CD4-positive, alpha-beta T cell (primary cell): Measurements from ENCODE around the gene TUFM. TPM values are rescaled to one million over a fixed set of nuclear protein-coding genes. Genes with fewer than 3 reads are reported as not detected.

Experiments
- ATAC-seq: fragments of 200-7000 bp; cut with Tn5 transposase; one replicate; pipeline ENCODE4 v1.10.0; 2022; ENCODE audit warnings: mild to moderate bottlenecking; ENCODE audit not compliant: poor library complexity
- CTCF ChIA-PET: fragments of 350-600 bp; sonication (Branson Sonifier 250); formaldehyde crosslinking; loops from one replicate; lab custom pipeline; 2021; ENCODE audit warnings: antibody characterized with exemption, inconsistent platforms; lab: Charles Lee
- POLR2A ChIA-PET: fragments of 350-600 bp; sonication (Branson Sonifier 250); formaldehyde crosslinking; loops from one replicate; lab custom pipeline; 2021; ENCODE audit warnings: antibody characterized with exemption, inconsistent platforms; lab: Charles Lee
- DNase-seq, 14 experiments: peaks; one replicate each; pipeline ENCODE4 v3.0.0-alpha.2; 2013 to 2020; ENCODE audit warnings: mixed read lengths in 2 of 14
- H3K27ac ChIP-seq, 2 donors: one replicate each; pipeline versions ENCODE4 v1.5.1 to v1.7.0; 2013; ENCODE audit warnings: low read length in 2 of 2, low read depth in 1 of 2, mild to moderate bottlenecking in 1 of 2
- H3K27me3 ChIP-seq, 2 experiments: 1 replicate in 1 of 2; 2 replicates in 1 of 2; pipeline versions ENCODE4 v1.6.1 to v1.7.0; 2013; ENCODE audit warnings: low read length in 2 of 2, control low read depth in 1 of 2, mild to moderate bottlenecking in 1 of 2, moderate library complexity in 1 of 2; ENCODE audit not compliant: insufficient read depth in 2 of 2, control insufficient read depth in 1 of 2
- H3K36me3 ChIP-seq: one replicate; pipeline ENCODE4 v1.6.1; 2013; ENCODE audit warnings: low read length, control low read depth; ENCODE audit not compliant: insufficient read depth
- H3K4me1 ChIP-seq: one replicate; pipeline ENCODE4 v1.6.1; 2013; ENCODE audit warnings: low read length, control low read depth; ENCODE audit not compliant: insufficient read depth
- H3K4me3 ChIP-seq: one replicate; pipeline ENCODE4 v1.5.1; 2013; ENCODE audit warnings: mild to moderate bottlenecking, low read length, moderate library complexity
- H3K9me3 ChIP-seq, 2 experiments: 1 replicate in 1 of 2; 2 replicates in 1 of 2; pipeline versions ENCODE4 v1.6.1 to v1.7.0; 2013; ENCODE audit warnings: low read length in 2 of 2, mild to moderate bottlenecking in 2 of 2, control low read depth in 1 of 2, moderate library complexity in 1 of 2; ENCODE audit not compliant: control insufficient read depth in 1 of 2, insufficient read depth in 1 of 2
- H3K27ac Mint-ChIP-seq: one replicate; pipeline ENCODE4 v1.8.0; 2020; ENCODE audit warnings: mixed read lengths
- H3K27me3 Mint-ChIP-seq: one replicate; pipeline ENCODE4 v1.8.0; 2021; ENCODE audit warnings: mixed read lengths
- H3K36me3 Mint-ChIP-seq: one replicate; pipeline ENCODE4 v1.8.0; 2021; ENCODE audit warnings: low read depth, mixed read lengths
- H3K4me1 Mint-ChIP-seq: one replicate; pipeline ENCODE4 v1.8.0; 2021; ENCODE audit warnings: low read depth, mixed read lengths
- H3K4me3 Mint-ChIP-seq: one replicate; pipeline ENCODE4 v1.8.0; 2020; ENCODE audit warnings: mild to moderate bottlenecking, mixed read lengths
- H3K9me3 Mint-ChIP-seq: one replicate; pipeline ENCODE4 v1.8.0; 2020; ENCODE audit warnings: mixed read lengths
- CTCF ChIP-seq: fragments of 200-600 bp; IDR thresholded peaks from one replicate; pipeline ENCODE4 v1.8.0; 2022; ENCODE audit warnings: antibody characterized with exemption, mild to moderate bottlenecking
- intact Hi-C, 2 experiments: fragments of 100-400 bp; cut with DNase I in 1 of 2; cut with micrococcal nuclease in 1 of 2; formaldehyde crosslinking; loops; one replicate each; pipeline versions ENCODE4 v1.15.1 to v1.9.0; 2023 to 2025; cut with DNase I, micrococcal nuclease
- total RNA-seq, 174 experiments: library from RNA in 2 of 174; stranded (reverse) in 2 of 174; gene quantifications; one replicate each; pipeline ENCODE4 v1.2.3 and lab custom pipeline; 2021 to 2026

The TUFM gene
- total RNA-seq, 2 experiments from 2014 or later, result 102 to 103 TPM

- Mint-ChIP-seq H3K4me1 (peaks cover 24% of the 10 kb centered on the region), H3K27ac (peak overlapping the region; percentile 85), H3K4me3 (peak overlapping the region; percentile 74), H3K27me3 (no peaks in the 10 kb centered on the region), H3K9me3 (no peaks in the 10 kb centered on the region), H3K36me3 (peaks cover 59% of the 10 kb centered on the region)
- H3K27ac ChIP-seq, result no peak overlapping the region
- no peak overlapping the region for H3K4me3 ChIP-seq
- ChIA-PET POLR2A (interaction anchor here (2.6 to 6.2 kb wide), 3 partner anchors 8 to 22 kb away, joined by 12 to 118 read pairs (median 85); partner anchors contain the start of genes ATXN2L and SH2B1), CTCF (interaction anchor here (1.9 kb wide), 1 partner anchor 101 kb away, joined by 6 read pairs; no protein-coding TSS in a partner anchor)
- no peaks in the 10 kb centered on the region for H3K9me3 ChIP-seq
- H3K27me3 ChIP-seq, result no peaks in the 10 kb centered on the region
- DNase-seq, result no peak
- H3K4me1 ChIP-seq, result peaks cover 34% of the 10 kb centered on the region
- H3K36me3 ChIP-seq, result peaks cover 33% of the 10 kb centered on the region
- ATAC-seq, result no peak
- intact Hi-C loops, result loop anchor here in 1 of 2 experiments (10.0 kb wide), 2 partner anchors 290 to 350 kb away; partner anchors contain the start of genes APOBR, CLN3 and SGF29
- TF ChIP-seq CTCF, result no peak
Measured at GRCh38 chr16:28844226-28844885, 1.8 kb downstream of the TUFM start.

GRCh38 chr16:28843766-28844165 is 2.4 kb downstream of the TUFM start:
- Mint-ChIP-seq H3K27me3 (no peaks in the 10 kb centered on the region), H3K27ac (no peak overlapping the region), H3K4me1 (peaks cover 24% of the 10 kb centered on the region), H3K4me3 (peak overlapping the region; percentile 48), H3K9me3 (no peaks in the 10 kb centered on the region), H3K36me3 (peaks cover 63% of the 10 kb centered on the region)
- Histone ChIP-seq H3K9me3 (no peaks in the 10 kb centered on the region), H3K27ac (no peak overlapping the region), H3K27me3 (no peaks in the 10 kb centered on the region), H3K4me1 (peaks cover 34% of the 10 kb centered on the region), H3K4me3 (no peak overlapping the region), H3K36me3 (peaks cover 33% of the 10 kb centered on the region)
- TF ChIP-seq CTCF, result no peak
- no peak for ATAC-seq
- ChIA-PET POLR2A (interaction anchor here (1.8 kb wide), 1 partner anchor 20 kb away, joined by 7 read pairs; the partner anchor contains the start of gene SH2B1), CTCF (interaction anchor here (1.9 kb wide), 1 partner anchor 102 kb away, joined by 6 read pairs; no protein-coding TSS in a partner anchor)
- no peak for DNase-seq
- intact Hi-C loops, result loop anchor here in 1 of 2 experiments (10.0 kb wide), 2 partner anchors 289 to 349 kb away; partner anchors contain the start of genes APOBR, CLN3 and SGF29

GRCh38 chr16:28842696-28843095 is 3.5 kb downstream of the TUFM start:
- Histone ChIP-seq H3K27ac (no peak overlapping the region), H3K4me1 (peaks cover 31% of the 10 kb centered on the region), H3K36me3 (peaks cover 38% of the 10 kb centered on the region), H3K9me3 (no peaks in the 10 kb centered on the region), H3K4me3 (no peak overlapping the region), H3K27me3 (no peaks in the 10 kb centered on the region)
- H3K4me3 Mint-ChIP-seq, result no peak overlapping the region
- POLR2A ChIA-PET, result interaction anchor here (1.1 to 1.9 kb wide), 4 partner anchors 12 to 108 kb away, joined by 3 to 7 read pairs (median 5); partner anchors contain the start of genes ATXN2L, NFATC2IP and SH2B1
- H3K4me1 Mint-ChIP-seq, result peaks cover 29% of the 10 kb centered on the region
- no peak for TF ChIP-seq CTCF
- peaks cover 72% of the 10 kb centered on the region for H3K36me3 Mint-ChIP-seq
- DNase-seq (no peak), ATAC-seq (no peak)
- intact Hi-C loops, result loop anchor here in 1 of 2 experiments (10.0 kb wide), 2 partner anchors 288 to 348 kb away; partner anchors contain the start of genes APOBR, CLN3 and SGF29
- no peaks in the 10 kb centered on the region for H3K9me3 Mint-ChIP-seq
- CTCF ChIA-PET, result interaction anchor here (0.6 kb wide), 1 partner anchor 235 kb away, joined by 3 read pairs; no protein-coding TSS in a partner anchor
- H3K27me3 Mint-ChIP-seq, result no peaks in the 10 kb centered on the region
- H3K27ac Mint-ChIP-seq, result peak overlapping the region; percentile 15
